GM12865 (cell line): ENCODE data around the gene RUSC1.

Source experiments
- DNase-seq: peaks from one replicate; pipeline ENCODE4 v3.0.0; 2010; ENCODE audit warnings: low read depth
- H3K4me3 ChIP-seq: 2 replicates; pipeline ENCODE4 v1.5.1; 2011; ENCODE audit warnings: mild to moderate bottlenecking, low read depth, low read length, control low read depth
- TF ChIP-seq, protein P1 (sequence below): IDR thresholded peaks from 2 replicates; pipeline ENCODE4 v1.5.1; 2011; ENCODE audit warnings: low read length, control low read depth, low read depth, inconsistent platforms; ENCODE audit not compliant: insufficient read depth; ENCODE audit errors: missing control alignments

Gene RUSC1

DNA sequence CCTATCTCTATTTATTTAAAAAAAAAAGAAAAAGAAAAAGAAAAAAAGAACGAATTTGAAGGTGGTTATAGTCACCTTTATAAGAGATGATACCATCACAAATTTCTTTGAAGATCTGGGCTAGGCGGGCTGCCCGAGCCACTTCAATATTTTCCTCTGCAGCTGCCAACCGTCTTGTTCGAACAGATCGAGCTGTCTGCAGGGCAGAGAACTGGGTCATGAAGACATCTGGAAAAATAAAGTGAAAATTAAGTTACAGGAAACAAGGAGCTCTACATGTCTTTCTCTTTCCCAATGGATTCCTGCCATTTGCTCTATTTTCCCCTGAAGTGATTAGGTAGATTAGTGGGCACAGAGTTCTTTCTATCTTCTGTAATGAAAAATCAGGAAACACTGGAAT is 31.9 kb downstream of the RUSC1 start:
- no peak overlapping the region for H3K4me3 ChIP-seq
- no peak for DNase-seq
- TF ChIP-seq, protein P1, sequence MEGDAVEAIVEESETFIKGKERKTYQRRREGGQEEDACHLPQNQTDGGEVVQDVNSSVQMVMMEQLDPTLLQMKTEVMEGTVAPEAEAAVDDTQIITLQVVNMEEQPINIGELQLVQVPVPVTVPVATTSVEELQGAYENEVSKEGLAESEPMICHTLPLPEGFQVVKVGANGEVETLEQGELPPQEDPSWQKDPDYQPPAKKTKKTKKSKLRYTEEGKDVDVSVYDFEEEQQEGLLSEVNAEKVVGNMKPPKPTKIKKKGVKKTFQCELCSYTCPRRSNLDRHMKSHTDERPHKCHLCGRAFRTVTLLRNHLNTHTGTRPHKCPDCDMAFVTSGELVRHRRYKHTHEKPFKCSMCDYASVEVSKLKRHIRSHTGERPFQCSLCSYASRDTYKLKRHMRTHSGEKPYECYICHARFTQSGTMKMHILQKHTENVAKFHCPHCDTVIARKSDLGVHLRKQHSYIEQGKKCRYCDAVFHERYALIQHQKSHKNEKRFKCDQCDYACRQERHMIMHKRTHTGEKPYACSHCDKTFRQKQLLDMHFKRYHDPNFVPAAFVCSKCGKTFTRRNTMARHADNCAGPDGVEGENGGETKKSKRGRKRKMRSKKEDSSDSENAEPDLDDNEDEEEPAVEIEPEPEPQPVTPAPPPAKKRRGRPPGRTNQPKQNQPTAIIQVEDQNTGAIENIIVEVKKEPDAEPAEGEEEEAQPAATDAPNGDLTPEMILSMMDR, result no peak

DNA sequence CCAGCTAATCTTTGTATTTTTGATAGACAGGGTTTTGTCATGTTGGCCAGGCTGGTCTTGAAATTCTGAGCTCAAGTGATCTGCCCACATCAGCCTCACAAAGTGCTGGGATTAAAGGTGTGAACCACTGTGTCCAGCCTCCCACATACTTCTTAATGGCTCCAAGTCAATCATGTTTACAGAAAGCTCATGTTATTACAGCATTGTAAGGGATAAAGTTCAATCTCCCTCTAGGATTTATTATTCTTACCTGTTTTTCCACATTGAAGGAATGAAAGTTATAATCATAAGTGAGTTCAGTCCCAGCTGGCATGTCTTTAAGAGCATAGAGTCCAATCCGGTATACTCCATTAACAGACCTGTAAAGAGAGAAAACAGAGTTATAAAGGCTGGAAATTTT is 39.4 kb downstream of the RUSC1 start:
- no peak overlapping the region for H3K4me3 ChIP-seq
- no peak for DNase-seq
- TF ChIP-seq, protein P1, result no peak

DNA sequence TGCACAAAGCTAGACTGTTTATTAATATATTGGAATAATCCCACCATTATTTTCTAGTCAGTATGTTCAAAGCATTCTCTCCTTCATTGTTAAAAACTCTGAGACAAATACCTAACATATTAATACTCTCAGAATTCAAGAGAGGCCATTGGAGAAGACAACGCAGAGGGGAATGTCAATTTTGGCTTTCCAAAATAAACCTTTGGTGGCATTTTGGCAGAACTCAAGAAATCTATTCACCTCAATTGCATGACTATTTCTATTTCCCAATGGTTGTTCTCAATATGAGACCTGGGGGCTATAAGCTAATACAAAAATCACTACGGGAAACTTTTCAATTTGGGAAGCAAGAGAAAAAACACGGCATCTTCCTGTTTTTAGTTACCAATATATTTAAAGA is 58.5 kb downstream of the RUSC1 start:
- TF ChIP-seq, protein P1, result no peak
- no peak for DNase-seq
- H3K4me3 ChIP-seq, result no peak overlapping the region

DNA sequence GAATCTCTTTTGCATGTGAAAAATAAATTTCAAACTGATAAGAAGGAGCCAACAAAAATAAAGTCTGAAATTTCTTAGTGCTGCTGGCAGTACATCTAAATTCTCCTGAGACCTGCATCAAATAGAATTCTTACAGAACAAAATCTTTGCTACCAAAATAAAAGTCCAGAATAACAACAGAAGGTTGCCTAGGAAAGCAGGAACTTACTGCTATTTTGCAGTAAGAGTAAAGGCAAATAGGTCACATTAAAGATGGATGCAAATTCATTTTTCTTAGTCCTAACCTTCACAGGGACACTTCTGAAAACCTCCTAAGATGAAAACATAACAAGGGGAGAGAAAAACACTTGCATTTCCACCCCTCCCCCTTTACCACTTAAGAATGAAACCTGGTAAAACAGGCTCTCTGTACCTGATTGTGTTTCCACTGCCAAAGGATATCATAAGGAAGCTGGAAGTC is 59.0 kb downstream of the RUSC1 start:
- no peak overlapping the region for H3K4me3 ChIP-seq
- TF ChIP-seq, protein P1, result no peak
- DNase-seq, result no peak
